ENCODE results near the gene AP5S1. TPM values are rescaled to one million over a fixed set of nuclear protein-coding genes. Genes with fewer than 3 reads are reported as not detected.

Gene AP5S1
- total RNA-seq, 1 donor from 2014 or later = 11.1 TPM

DNA sequence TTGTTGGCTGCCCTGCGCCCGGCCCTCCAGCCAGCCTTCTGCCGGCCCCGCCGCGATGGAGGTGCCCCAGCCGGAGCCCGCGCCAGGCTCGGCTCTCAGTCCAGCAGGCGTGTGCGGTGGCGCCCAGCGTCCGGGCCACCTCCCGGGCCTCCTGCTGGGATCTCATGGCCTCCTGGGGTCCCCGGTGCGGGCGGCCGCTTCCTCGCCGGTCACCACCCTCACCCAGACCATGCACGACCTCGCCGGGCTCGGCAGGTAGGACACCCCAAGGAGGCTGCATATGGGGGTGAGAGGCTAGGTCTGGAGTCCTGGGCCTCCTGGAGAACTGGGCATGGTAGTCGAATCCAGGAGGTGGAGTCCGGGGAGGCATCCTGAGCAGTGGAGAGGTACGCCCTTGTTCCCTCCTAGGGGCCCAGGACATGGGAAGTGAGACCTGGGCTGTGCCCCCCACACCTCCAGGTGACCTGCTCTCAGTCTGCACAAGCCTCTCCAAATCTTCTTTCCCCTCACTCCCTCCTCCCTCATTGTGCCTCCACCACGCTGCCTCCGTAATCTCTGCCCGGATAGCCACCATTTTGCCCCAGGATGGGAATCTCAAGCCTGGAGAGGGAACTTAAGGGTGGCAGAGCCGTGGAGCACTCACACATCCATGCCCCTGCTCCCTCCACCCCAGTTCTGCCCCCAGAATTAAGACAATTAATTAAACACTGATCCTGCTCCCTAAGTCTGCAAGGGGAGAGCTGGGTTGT, 23.7 kb upstream of the AP5S1 start:
- Histone ChIP-seq H3K27ac (peak overlapping the region; percentile 95), H3K27me3 (ENCODE audit: low read depth) (no peaks in the 10 kb centered on the region), H3K4me3 (peak overlapping the region; percentile 79), H3K4me1 (peaks cover 60% of the 10 kb centered on the region), H3K36me3 (peaks cover 38% of the 10 kb centered on the region), H3K9me3 (no peaks in the 10 kb centered on the region)
- TF ChIP-seq, protein P1, sequence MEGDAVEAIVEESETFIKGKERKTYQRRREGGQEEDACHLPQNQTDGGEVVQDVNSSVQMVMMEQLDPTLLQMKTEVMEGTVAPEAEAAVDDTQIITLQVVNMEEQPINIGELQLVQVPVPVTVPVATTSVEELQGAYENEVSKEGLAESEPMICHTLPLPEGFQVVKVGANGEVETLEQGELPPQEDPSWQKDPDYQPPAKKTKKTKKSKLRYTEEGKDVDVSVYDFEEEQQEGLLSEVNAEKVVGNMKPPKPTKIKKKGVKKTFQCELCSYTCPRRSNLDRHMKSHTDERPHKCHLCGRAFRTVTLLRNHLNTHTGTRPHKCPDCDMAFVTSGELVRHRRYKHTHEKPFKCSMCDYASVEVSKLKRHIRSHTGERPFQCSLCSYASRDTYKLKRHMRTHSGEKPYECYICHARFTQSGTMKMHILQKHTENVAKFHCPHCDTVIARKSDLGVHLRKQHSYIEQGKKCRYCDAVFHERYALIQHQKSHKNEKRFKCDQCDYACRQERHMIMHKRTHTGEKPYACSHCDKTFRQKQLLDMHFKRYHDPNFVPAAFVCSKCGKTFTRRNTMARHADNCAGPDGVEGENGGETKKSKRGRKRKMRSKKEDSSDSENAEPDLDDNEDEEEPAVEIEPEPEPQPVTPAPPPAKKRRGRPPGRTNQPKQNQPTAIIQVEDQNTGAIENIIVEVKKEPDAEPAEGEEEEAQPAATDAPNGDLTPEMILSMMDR (IDR thresholded peaks at IDR 0.05) = no peak
- DNase-seq (no peak), ATAC-seq (peak; percentile 1 to 18)
- intact Hi-C loops (cut with DNase I) = no loop called here

DNA sequence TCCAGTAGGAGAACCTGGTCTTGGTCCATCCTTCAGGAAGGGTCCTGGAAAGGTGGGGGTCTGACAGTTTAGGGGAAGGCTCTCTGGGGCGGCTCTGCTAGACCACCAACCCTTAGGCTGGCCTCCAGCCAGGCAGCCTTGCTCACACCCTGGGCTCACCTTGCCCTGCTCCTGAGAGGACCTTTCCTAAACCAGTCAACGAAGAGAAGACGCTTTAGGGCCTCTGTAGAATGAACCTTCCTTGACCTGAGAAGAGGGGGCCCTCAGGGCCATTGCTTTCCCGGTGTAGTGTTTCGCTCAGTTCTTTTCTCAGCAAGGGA, 23.2 kb upstream of the AP5S1 start:
- peak overlapping the region; percentile 95 for H3K27ac ChIP-seq
- DNase-seq (peak; percentile 38), ATAC-seq (no peak)
- peaks cover 43% of the 10 kb centered on the region for H3K36me3 ChIP-seq
- TF ChIP-seq, protein P1 (IDR thresholded peaks at IDR 0.05) = no peak
- H3K27me3 ChIP-seq (ENCODE audit: low read depth) = no peaks in the 10 kb centered on the region
- peaks cover 66% of the 10 kb centered on the region for H3K4me1 ChIP-seq
- intact Hi-C loops (cut with DNase I) = no loop called here
- no peaks in the 10 kb centered on the region for H3K9me3 ChIP-seq
- peak overlapping the region; percentile 79 for H3K4me3 ChIP-seq

DNA sequence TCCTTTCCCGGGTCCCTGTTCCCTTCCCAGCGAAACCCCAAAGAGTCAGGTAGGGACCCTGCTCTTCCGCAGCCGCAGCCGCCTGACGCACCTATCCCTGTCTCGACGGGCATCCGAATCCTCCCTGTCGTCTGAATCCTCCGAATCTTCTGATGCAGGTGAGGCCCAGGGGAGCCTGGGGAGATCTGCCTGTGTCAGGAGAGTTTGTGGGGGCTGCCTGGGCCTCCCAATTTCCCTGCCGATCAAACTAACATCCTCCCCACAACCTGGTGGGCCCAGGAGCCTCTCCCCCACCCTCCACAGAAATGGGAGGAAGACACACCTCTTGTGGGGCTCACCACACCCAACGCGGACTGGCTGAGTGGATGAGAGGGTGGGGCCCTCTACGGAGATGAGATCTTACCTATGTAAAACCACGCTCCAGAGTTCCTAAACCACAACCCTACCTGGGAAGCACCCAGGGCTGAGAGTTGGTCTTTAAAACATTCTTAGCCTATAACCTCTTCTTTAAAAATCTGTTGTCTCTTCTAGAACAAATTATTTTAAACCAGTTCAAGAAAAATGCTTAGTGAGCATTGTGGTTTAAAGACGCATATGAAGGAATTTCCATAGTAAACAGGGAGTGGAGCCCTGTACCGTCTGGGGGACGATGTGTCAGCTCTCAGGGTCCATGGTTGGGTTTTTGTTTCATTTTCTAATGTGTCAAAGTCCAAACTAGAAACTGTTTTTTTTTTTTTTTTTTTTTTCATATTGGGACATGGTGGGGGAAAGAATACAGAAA, 22.6 kb upstream of the AP5S1 start:
- ATAC-seq = no peak
- H3K27ac ChIP-seq = peak overlapping the region; percentile 95
- peak; percentile 34 for DNase-seq

DNA sequence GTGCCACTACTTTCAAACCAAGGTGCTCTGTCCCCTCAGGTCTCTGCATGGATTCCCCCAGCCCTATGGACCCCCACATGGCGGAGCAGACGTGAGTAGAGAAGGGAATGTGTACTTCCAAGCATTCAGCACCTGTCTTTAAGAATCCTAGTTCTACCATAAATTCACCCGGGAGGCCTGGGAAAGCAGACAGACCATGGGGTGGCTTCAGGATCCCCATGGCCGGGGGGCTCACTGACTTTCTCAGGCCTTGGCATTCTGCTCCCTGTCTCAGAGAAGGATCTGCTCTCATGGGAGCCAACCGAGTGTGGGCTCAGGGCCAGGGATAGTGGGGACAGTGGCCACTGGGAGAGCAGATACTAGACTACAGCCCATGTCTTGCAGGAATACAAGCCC, 22.0 kb upstream of the AP5S1 start:
- ATAC-seq (no peak), DNase-seq (peak; percentile 44)
- H3K36me3 ChIP-seq = peaks cover 55% of the 10 kb centered on the region
- peaks cover 77% of the 10 kb centered on the region for H3K4me1 ChIP-seq
- H3K4me3 ChIP-seq = peak overlapping the region; percentile 79
- TF ChIP-seq, protein P1 (IDR thresholded peaks at IDR 0.05) = no peak
- H3K9me3 ChIP-seq = no peaks in the 10 kb centered on the region
- peak overlapping the region; percentile 95 for H3K27ac ChIP-seq
- intact Hi-C loops (cut with DNase I) = no loop called here
- no peaks in the 10 kb centered on the region for H3K27me3 ChIP-seq (ENCODE audit: low read depth)

More for the DNA sequence above, 22.6 kb upstream of the AP5S1 start:
- TF ChIP-seq, protein P1 (IDR thresholded peaks at IDR 0.05) = no peak
- intact Hi-C loops (cut with DNase I) = no loop called here
- peaks cover 72% of the 10 kb centered on the region for H3K4me1 ChIP-seq
- peaks cover 49% of the 10 kb centered on the region for H3K36me3 ChIP-seq
- H3K4me3 ChIP-seq = peak overlapping the region; percentile 79
- no peaks in the 10 kb centered on the region for H3K9me3 ChIP-seq
- H3K27me3 ChIP-seq (ENCODE audit: low read depth) = no peaks in the 10 kb centered on the region

DNA sequence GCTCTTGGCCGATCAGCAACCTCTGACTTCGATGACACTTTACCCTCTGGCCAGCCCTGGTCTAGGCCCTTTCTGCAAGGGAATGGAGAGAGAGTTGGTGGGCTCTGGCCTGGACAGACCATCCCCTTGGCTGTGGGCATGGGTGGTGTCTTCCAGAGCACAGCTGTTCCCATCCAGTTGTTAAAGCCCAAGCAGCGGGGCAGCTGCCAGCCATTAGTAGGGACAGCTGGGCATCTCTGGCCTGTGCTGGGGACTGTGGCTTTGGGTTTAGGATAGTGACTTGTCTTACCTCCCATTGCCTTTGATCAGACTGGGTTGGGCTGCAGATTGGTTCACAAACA, 21.5 kb upstream of the AP5S1 start:
- TF ChIP-seq, protein P1 (IDR thresholded peaks at IDR 0.05) = no peak
- intact Hi-C loops (cut with DNase I) = no loop called here
- H3K36me3 ChIP-seq = peaks cover 60% of the 10 kb centered on the region
- H3K4me3 ChIP-seq = peak overlapping the region; percentile 79
- DNase-seq (peak; percentile 19), ATAC-seq (no peak)
- peak overlapping the region; percentile 95 for H3K27ac ChIP-seq
- H3K27me3 ChIP-seq (ENCODE audit: low read depth) = no peaks in the 10 kb centered on the region
- H3K4me1 ChIP-seq = peaks cover 82% of the 10 kb centered on the region
- H3K9me3 ChIP-seq = no peaks in the 10 kb centered on the region

Data from lower lobe of right lung (tissue), 2 donors.